Effector CD8-positive, alpha-beta T cell (primary cell): Measurements from ENCODE around the gene LSM2.

Experiments
- DNase-seq: peaks from one replicate; lab custom pipeline; 2025; lab: John Stamatoyannopoulos, UW

LSM2 gene

DNA sequence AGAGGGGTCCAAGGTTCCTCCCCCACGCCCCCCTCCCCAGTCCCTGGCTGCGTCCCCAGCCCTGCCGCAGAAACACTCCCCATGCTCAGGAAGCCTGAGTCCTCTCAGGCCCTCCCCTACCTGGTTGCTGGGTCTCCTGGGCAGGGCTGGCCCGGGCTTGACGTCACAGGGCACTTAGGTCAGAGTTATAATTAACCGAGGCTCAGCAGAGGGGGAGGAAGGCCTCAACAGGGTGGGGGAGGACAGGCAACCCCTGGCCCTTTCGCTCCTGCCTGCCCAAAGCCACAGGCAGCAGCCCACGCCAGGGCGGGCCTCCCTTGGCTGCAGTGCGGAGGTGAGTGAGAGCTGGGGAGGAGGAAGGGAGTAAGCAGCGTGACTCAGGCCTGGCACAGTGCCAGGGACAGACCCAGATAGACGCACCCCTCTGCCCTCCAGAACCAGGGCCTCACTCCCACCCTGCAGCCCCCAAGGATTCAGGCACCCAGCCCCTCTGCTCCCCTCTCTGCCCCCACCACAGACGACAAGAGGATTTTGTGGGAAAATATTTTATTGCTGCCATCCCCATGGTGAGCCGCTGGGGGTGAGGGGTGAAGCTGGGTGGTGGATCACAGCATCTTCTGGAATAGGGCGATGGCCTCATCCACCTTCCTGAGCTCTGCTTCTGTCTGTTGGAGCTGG lies 29.6 kb downstream of the LSM2 start, which contains the start of gene VWA7:
Gene VWA7, minus strand, starts transcription at position 340 of the 678 bp plus-strand sequence. CDS start 549 bp downstream, outside the sequence.
- peak; percentile 4 for DNase-seq

- DNase-seq, result no peak
These were observed 30.2 kb downstream of the LSM2 start for GRCh38 chr6:31776485-31776988.

DNA sequence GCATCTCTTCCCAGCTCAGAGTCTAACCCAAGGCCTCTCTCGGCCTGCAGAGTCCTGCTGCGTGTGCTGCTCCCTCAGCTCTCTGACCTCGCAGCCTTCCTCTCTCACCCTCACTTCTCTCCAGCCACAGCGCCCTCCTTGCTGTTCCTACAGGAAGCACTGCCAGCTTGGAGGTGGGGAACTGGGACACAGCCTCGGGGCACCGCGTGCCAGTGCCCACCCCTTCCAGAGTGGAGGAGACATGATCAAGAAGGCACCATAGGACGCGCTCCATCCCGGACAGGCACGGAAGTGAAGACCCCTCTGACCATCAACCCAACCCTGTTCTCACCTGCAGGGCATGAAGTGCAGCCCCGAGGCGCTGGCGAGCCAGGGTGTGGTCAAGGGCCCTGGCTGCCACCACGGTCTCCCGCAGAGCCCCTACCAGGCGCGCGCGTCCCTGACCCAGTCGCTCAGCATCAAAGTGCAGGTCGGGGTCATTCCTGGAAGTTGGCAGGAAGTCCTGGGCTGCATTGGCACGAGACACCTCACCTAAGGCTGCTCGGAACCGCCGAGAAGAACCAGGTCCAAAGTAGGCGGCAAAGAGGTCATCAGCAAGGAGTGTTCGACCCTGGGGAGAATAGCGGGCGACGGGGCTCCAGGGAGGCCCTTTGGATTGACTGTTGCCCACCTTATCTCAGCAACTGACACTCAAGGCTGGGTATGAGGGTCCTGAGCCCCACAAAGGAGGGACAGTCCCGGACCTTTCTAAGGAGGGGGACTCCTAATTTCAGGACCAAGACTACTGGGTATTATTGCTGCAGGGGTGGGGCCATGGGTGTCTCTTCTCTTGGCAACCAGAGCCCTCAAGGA lies 30.9 kb downstream of the LSM2 start:
- DNase-seq, result no peak

DNA sequence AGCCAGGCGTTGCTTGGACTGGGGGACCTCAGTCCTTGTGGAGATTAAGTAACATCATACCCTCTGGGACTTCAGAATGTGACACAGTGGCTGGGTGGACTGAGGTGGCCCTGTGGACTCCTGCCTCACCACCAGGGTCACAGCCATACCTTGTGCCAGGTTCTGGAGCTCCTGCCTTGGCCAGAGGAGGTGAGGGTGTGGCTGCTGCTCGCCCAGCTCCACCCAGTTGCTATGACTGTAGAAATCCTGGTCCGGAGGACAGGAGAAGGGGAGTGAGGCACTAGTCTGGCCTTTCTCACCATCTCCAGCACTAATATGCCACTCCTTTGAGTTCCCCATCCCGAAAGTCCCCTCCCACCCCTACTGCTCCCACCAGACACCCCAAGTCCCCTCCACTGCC lies 31.6 kb downstream of the LSM2 start:
- no peak for DNase-seq

DNA sequence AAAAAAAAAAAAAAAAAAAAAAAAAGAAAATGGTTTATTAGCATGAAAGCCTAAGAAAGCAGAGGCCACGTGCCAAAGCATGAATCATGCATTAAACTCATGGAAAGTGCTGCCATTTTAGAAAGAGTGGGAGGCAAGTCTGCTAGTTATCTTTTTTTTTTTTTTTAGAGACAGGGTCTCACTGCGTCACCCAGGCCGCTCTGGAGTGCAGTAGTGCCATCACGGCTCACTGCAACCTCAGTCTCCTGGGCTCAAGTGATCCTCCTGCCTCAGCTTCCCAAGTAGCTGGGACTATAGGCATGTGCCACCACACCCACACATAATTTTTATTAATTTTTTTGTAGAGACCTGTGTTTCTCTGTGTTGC lies 34.8 kb downstream of the LSM2 start:
- DNase-seq, result no peak

DNA sequence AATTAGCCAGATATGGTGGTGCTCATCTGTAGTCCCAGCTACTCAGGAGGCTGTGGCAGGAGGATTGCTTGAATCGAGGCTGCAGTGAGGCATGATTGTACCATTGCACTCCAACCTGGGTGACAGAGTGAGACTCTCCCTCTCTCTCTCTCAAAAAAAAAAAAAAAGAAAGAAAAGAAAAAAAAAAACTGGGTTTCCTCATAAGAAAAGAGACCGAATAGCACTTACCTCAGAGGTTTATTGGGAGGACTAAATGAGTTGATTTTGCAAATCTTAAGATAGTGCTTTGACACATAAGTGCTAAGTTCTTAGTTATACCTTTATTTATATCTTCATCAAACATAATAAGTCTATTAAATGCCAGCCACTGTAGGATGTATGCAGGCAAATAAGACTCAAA lies 35.9 kb downstream of the LSM2 start:
- DNase-seq, result no peak

DNA sequence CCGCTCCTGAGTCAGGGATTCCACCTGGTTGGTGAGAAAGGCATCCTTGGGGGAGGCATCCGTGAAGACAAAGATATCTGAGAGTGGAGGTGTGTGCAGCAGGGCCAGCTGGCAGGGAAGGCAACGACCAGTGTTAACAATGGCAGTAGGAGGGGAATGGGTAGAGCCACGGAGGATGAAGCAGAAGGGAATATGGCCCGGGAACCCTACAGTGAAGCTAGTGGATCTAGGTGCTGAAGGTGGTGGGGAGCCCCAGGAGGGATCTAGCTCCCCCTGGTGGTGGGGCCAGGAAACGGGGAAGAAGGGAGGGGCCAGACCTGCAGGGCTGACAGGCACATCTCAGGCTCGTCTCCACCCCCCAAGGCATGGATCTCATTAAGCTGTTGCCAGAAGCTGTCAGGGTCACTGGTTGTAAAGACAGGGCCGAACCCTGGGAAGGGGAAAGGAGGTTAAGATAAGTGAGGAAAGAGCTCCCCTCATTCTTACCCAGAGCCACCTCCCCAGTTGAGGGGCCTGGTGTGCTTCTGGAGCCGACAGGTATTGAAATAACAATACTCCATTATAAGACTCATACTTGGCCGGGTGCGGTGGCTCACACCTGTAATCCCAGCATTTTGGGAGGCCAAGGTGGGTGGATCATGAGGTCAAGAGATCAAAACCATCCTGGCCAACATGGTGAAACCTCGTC lies 36.9 kb downstream of the LSM2 start:
- DNase-seq, result peak; percentile 67

GRCh38 chr6:31768363-31769257 lies 38.2 kb downstream of the LSM2 start:
- DNase-seq, result no peak

- no peak for DNase-seq
These were observed 39.6 kb downstream of the LSM2 start for GRCh38 chr6:31767096-31767645.

GRCh38 chr6:31765910-31766794 lies 40.6 kb downstream of the LSM2 start:
- no peak for DNase-seq

DNA sequence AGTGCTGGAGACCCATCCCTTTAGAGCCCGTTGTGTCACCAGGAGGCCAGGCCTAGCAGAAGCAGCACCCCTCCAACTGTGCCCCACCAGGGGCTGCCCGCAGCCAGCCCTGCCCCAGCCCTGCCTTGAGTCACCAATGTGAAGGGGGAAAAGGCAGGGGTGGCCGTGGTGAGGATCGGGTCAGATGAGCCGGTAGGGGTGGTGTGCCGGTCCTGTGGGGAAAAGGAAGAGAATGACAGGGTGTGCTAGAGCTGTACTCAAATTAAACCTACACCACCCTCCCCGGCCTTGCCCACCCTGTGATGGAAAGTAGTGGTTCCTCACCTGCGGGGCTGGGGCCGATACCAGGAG lies 41.2 kb downstream of the LSM2 start:
- DNase-seq, result no peak

DNA sequence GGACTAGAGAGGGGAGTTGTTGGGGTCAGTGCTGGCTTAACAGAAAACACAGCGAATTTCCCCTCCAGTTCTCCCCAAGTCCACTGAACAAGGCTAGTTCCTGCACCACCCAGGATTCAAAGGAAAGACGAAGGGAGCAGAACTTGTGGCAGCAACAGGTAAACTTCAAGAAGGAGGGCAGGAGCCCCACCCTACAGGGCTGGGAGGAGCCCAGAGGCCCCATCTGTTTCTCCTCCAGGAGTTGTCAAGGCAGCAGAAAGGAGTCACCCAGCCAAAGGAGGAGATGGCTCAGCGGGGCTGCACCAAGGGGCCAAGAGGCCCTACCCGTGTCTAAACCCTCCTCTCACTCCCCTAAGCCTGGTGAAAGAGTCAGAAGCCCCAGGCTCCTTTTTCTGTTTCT lies 42.6 kb downstream of the LSM2 start:
- DNase-seq, result no peak

- DNase-seq, result no peak
These were observed 43.2 kb downstream of the LSM2 start for GRCh38 chr6:31763619-31763940.

GRCh38 chr6:31762878-31763618 lies 43.7 kb downstream of the LSM2 start:
- DNase-seq, result no peak

DNA sequence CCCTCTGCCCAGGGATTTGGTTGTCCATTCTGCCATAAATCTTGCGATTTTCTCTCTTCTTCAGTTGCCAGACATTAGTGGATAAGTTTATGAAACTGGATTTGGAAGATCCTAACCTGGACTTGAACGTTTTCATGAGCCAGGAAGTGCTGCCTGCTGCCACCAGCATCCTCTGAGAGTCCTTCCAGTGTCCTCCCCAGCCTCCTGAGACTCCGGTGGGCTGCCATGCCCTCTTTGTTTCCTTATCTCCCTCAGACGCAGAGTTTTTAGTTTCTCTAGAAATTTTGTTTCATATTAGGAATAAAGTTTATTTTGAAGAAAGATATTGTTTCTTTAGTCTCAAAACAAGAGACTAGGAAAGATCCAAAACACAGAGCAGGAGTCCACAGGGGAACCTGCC lies 44.4 kb downstream of the LSM2 start, which contains the start of gene SAPCD1:
Gene SAPCD1, plus strand, starts transcription at position 301 of the 400 bp plus-strand sequence. CDS start 399 bp downstream, outside the sequence.
- no peak for DNase-seq

DNA sequence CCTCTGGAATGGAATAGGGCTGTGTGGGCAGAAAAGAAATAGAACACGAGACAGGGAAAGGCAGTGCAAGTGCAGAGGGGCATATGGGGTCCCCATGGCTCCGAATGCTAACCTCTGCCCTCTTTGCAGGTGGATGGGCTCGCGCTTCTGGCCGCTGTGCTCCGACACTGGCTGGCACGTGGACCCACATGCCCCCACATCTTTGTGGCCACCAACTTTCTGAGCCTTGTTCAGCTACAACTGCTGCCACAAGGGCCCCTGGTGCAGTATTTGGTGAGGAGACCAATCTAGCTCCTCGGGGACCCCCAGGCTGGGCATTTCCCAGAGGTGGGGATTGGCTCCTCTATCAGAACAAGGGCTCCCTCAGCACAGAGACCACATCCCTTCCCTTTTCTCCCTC lies 45.4 kb downstream of the LSM2 start:
- DNase-seq, result no peak

GRCh38 chr6:31760790-31761189 lies 46.0 kb downstream of the LSM2 start:
- DNase-seq, result no peak

GRCh38 chr6:31758281-31758680 lies 48.5 kb downstream of the LSM2 start:
- no peak for DNase-seq

DNA sequence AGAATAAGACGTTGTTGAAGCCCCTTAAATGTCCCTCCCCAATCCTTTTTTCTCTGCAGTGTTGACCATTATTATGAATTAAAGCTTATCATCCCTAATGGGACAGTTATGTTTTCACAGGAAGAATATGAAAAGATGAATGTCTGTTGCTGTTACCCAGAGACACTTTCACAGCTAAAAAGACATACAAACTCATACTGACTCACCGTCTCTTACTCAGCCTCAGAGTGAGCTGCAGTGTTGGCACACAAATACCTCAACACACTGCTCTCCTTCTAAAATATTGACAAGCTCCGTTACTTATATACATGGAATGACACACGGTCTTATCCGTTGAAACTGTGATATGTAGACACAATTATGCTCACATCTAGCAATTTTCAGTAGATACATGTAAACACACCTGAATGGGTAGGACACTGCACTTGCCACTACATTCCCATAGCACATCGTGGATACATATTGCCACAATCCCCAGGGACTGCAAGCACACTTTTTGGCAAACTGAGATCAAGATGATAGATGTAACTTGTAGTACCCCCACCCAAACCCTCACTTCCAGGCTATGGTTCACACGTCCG lies 53.9 kb downstream of the LSM2 start:
- no peak for DNase-seq
